Thoracic aorta (tissue), 2 donors: Measurements from ENCODE around the gene SHKBP1. TPM values are rescaled to one million over a fixed set of nuclear protein-coding genes. Genes with fewer than 3 reads are reported as not detected.
"Not testable (repeated sequence)": the region's sequence is repeated elsewhere in the genome, so short reads cannot be mapped to it uniquely, and the experiment has no call there.

Experiments used
- ATAC-seq: fragments of 150-250 bp; one replicate; pipeline ENCODE4 v1.8.0; 2017; ENCODE audit warnings: low read depth; ENCODE audit not compliant: insufficient number of reproducible peaks, low FRiP score
- DNase-seq: peaks from one replicate; pipeline ENCODE4 v3.0.0-alpha.2; 2020; ENCODE audit warnings: low spot score
- H3K27ac ChIP-seq, 2 donors: fragments of 200-600 bp; sonication (generic); 1 replicate in 1 of 2; 2 replicates in 1 of 2; pipeline ENCODE4 v1.5.1; 2016; ENCODE audit warnings: mild to moderate bottlenecking in 2 of 2, moderate library complexity in 2 of 2
- H3K27me3 ChIP-seq: fragments of 200-600 bp; sonication (generic); replicated peaks from 2 replicates; pipeline ENCODE4 v1.6.0; 2016; ENCODE audit warnings: mild to moderate bottlenecking; ENCODE audit not compliant: insufficient read depth
- H3K36me3 ChIP-seq: fragments of 200-600 bp; sonication (generic); one replicate; pipeline ENCODE4 v1.5.1; 2016
- H3K4me1 ChIP-seq, 2 donors: fragments of 200-600 bp; sonication (generic); 1 replicate in 1 of 2; 2 replicates in 1 of 2; pipeline versions ENCODE4 v1.5.1 to v1.6.0; 2016; ENCODE audit warnings: low read depth in 2 of 2, mild to moderate bottlenecking in 1 of 2; ENCODE audit not compliant: control insufficient read depth in 1 of 2
- H3K4me3 ChIP-seq: fragments of 200-600 bp; sonication (generic); 2 replicates; pipeline ENCODE4 v1.5.1; 2016; ENCODE audit warnings: mild to moderate bottlenecking
- H3K9me3 ChIP-seq: fragments of 200-600 bp; sonication (generic); 2 replicates; pipeline ENCODE4 v1.5.1; 2016
- CTCF ChIP-seq: fragments of 200-600 bp; sonication (generic); IDR thresholded peaks from one replicate; pipeline ENCODE4 v1.5.1; 2019; ENCODE audit warnings: antibody characterized with exemption
- total RNA-seq, 2 donors: library from RNA; depleted of rRNA; stranded (reverse); fragments of >200 nt; gene quantifications; one replicate each; pipeline versions ENCODE4 v1.1.0 to v1.2.3, GENCODE V29; 2016

The SHKBP1 gene
- total RNA-seq, 2 donors from 2014 or later, result 36.0 to 78.4 TPM

- Histone ChIP-seq H3K4me1 (no peaks in the 10 kb centered on the region), H3K4me3 (no peak overlapping the region), H3K27me3 (no peaks in the 10 kb centered on the region), H3K27ac (no peak overlapping the region), H3K36me3 (no peaks in the 10 kb centered on the region), H3K9me3 (no peaks in the 10 kb centered on the region)
- TF ChIP-seq CTCF, result no peak
- DNase-seq, result no peak
- ATAC-seq, result no peak
Measured at GRCh38 chr19:40560092-40560507, 16.6 kb upstream of the SHKBP1 start.

GRCh38 chr19:40561947-40562346 is 14.7 kb upstream of the SHKBP1 start:
- no peak for ATAC-seq
- H3K27me3 ChIP-seq, result no peaks in the 10 kb centered on the region
- no peak for DNase-seq
- no peaks in the 10 kb centered on the region for H3K4me1 ChIP-seq
- no peak overlapping the region for H3K4me3 ChIP-seq
- no peaks in the 10 kb centered on the region for H3K9me3 ChIP-seq
- H3K36me3 ChIP-seq, result no peaks in the 10 kb centered on the region
- no peak overlapping the region for H3K27ac ChIP-seq
- TF ChIP-seq CTCF, result no peak

GRCh38 chr19:40564535-40564934 is 12.1 kb upstream of the SHKBP1 start:
- H3K27me3 ChIP-seq, H3K9me3 ChIP-seq, H3K36me3 ChIP-seq, H3K4me3 ChIP-seq, H3K27ac ChIP-seq, H3K4me1 ChIP-seq, DNase-seq, ATAC-seq: not testable (repeated sequence)

GRCh38 chr19:40565355-40565754 is 11.3 kb upstream of the SHKBP1 start:
- DNase-seq (no peak), ATAC-seq (no peak)
- TF ChIP-seq CTCF, result no peak
- H3K4me1 ChIP-seq, result peaks cover 7 to 17% of the 10 kb centered on the region in 2 donors
- no peak overlapping the region for H3K27ac ChIP-seq
- H3K9me3 ChIP-seq, result no peaks in the 10 kb centered on the region
- no peaks in the 10 kb centered on the region for H3K36me3 ChIP-seq
- H3K4me3 ChIP-seq, result no peak overlapping the region
- H3K27me3 ChIP-seq, result peaks cover 6% of the 10 kb centered on the region

- H3K4me3 ChIP-seq, result no peak overlapping the region
- H3K36me3 ChIP-seq, result no peaks in the 10 kb centered on the region
- ATAC-seq (no peak), DNase-seq (no peak)
- H3K27me3 ChIP-seq, result peaks cover 6% of the 10 kb centered on the region
- no peak for TF ChIP-seq CTCF
- H3K9me3 ChIP-seq, result no peaks in the 10 kb centered on the region
- peaks cover 7 to 17% of the 10 kb centered on the region in 2 donors for H3K4me1 ChIP-seq
- H3K27ac ChIP-seq, result no peak overlapping the region
Measured at GRCh38 chr19:40565910-40566495, 10.7 kb upstream of the SHKBP1 start.
